Left lung (tissue), 10 donors: Measurements from ENCODE around the gene NEK10. TPM values are rescaled to one million over a fixed set of nuclear protein-coding genes. Genes with fewer than 3 reads are reported as not detected.

Source experiments
- ATAC-seq: fragments of 200-7000 bp; cut with Tn5 transposase; one replicate; pipeline ENCODE4 v1.9.1; 2020; ENCODE audit warnings: moderate library complexity
- DNase-seq, 4 donors: peaks; one replicate each; pipeline ENCODE4 v3.0.0-alpha.2; 2013 to 2020
- H3K27ac ChIP-seq, 2 donors: fragments of 200-600 bp; sonication (generic) in 1 of 2; one replicate each; pipeline versions ENCODE4 v1.5.0 to v1.8.0; 2020 to 2021
- H3K27me3 ChIP-seq, 2 donors: fragments of 200-600 bp; sonication (generic) in 1 of 2; one replicate each; pipeline versions ENCODE4 v1.5.0 to v1.8.0; 2020 to 2021
- H3K36me3 ChIP-seq, 2 donors: fragments of 200-600 bp; sonication (generic) in 1 of 2; one replicate each; pipeline versions ENCODE4 v1.5.0 to v1.8.0; 2020 to 2021
- H3K4me1 ChIP-seq, 2 donors: fragments of 200-600 bp; one replicate each; pipeline ENCODE4 v1.8.0; 2021
- H3K4me3 ChIP-seq, 2 donors: fragments of 200-600 bp; sonication (generic) in 1 of 2; one replicate each; pipeline versions ENCODE4 v1.5.0 to v1.8.0; 2020 to 2021; ENCODE audit warnings: mild to moderate bottlenecking in 1 of 2
- H3K9me3 ChIP-seq, 2 donors: fragments of 200-600 bp; sonication (generic) in 1 of 2; one replicate each; pipeline versions ENCODE4 v1.5.0 to v1.8.0; 2020 to 2021
- CTCF ChIP-seq, 2 donors: fragments of 200-600 bp; sonication (generic) in 1 of 2; IDR thresholded peaks; one replicate each; pipeline versions ENCODE4 v1.5.0 to v1.8.0; 2021; ENCODE audit warnings: antibody characterized with exemption in 2 of 2
- intact Hi-C, 2 donors: fragments of 100-400 bp; cut with DNase I; formaldehyde crosslinking; loops; one replicate each; pipeline versions ENCODE4 v1.11.2 to v1.14.2; 2022
- polyA plus RNA-seq, 6 donors: library from polyadenylated mRNA; unstranded; fragments of 120-200 nt; gene quantifications; one replicate each; pipeline ENCODE4 v1.2.1, GENCODE V29; 2013; ENCODE audit not compliant: insufficient read length in 6 of 6
- total RNA-seq, 2 donors: library from RNA; stranded (reverse); fragmentation: NEBNext Ultra II Directional; extraction: Animal tissue kit (Norgen Biotek cat#: 25700); gene quantifications; one replicate each; pipeline ENCODE4 v1.2.1, GENCODE V29; 2021
- donor health status: DM: no; HTN: yes; CAD: no.
- donor health status: DM: no; HTN: no; CAD: no.

NEK10 gene
- total and polyA plus RNA-seq, 8 donors, result 1.5 to 7.9 (median 5.5) TPM

GRCh38 chr3:27208961-27209616 is 160.1 kb downstream of the NEK10 start:
- Histone ChIP-seq H3K4me3 (no peak overlapping the region), H3K4me1 (no peaks in the 10 kb centered on the region), H3K27me3 (no peaks in the 10 kb centered on the region), H3K9me3 (no peaks in the 10 kb centered on the region), H3K36me3 (no peaks in the 10 kb centered on the region), H3K27ac (no peak overlapping the region)
- DNase-seq (peak in 1 of 4 donors; percentile 5), ATAC-seq (no peak)
- no peak for TF ChIP-seq CTCF (IDR thresholded peaks at IDR 0.05)
- intact Hi-C loops, result no loop called here

- no peak overlapping the region for H3K27ac ChIP-seq
- intact Hi-C loops, result no loop called here
- no peak for ATAC-seq
- H3K4me3 ChIP-seq, result no peak overlapping the region
- H3K4me1 ChIP-seq, result no peaks in the 10 kb centered on the region
- no peaks in the 10 kb centered on the region for H3K36me3 ChIP-seq
- no peaks in the 10 kb centered on the region for H3K27me3 ChIP-seq
- no peaks in the 10 kb centered on the region for H3K9me3 ChIP-seq
- no peak for TF ChIP-seq CTCF (IDR thresholded peaks at IDR 0.05)
- no peak for DNase-seq
Observed at GRCh38 chr3:27202959-27203358, 166.2 kb downstream of the NEK10 start.

GRCh38 chr3:27201492-27201891 is 167.7 kb downstream of the NEK10 start:
- TF ChIP-seq CTCF (IDR thresholded peaks at IDR 0.05), result no peak
- no peak for DNase-seq
- intact Hi-C loops, result no loop called here

GRCh38 chr3:27200721-27201489 is 168.3 kb downstream of the NEK10 start:
- Histone ChIP-seq H3K36me3 (no peaks in the 10 kb centered on the region), H3K27ac (no peak overlapping the region), H3K4me1 (no peaks in the 10 kb centered on the region), H3K27me3 (no peaks in the 10 kb centered on the region), H3K4me3 (no peak overlapping the region), H3K9me3 (peaks cover 0 to 2% of the 10 kb centered on the region in 2 donors)
- intact Hi-C loops, result no loop called here
- no peak for DNase-seq
- no peak for TF ChIP-seq CTCF (IDR thresholded peaks at IDR 0.05)
- ATAC-seq, result no peak

More at GRCh38 chr3:27201492-27201891, 167.7 kb downstream of the NEK10 start:
- Histone ChIP-seq H3K27ac (no peak overlapping the region), H3K4me3 (no peak overlapping the region), H3K9me3 (peaks cover 0 to 2% of the 10 kb centered on the region in 2 donors), H3K27me3 (no peaks in the 10 kb centered on the region), H3K4me1 (no peaks in the 10 kb centered on the region), H3K36me3 (no peaks in the 10 kb centered on the region)
- no peak for ATAC-seq

GRCh38 chr3:27194861-27195483 is 174.2 kb downstream of the NEK10 start:
- Histone ChIP-seq H3K4me3 (no peak overlapping the region), H3K27me3 (no peaks in the 10 kb centered on the region), H3K36me3 (no peaks in the 10 kb centered on the region), H3K27ac (no peak overlapping the region), H3K4me1 (no peaks in the 10 kb centered on the region), H3K9me3 (peaks cover 0 to 2% of the 10 kb centered on the region in 2 donors)
- DNase-seq (no peak), ATAC-seq (no peak)
- TF ChIP-seq CTCF (IDR thresholded peaks at IDR 0.05), result no peak
- intact Hi-C loops, result no loop called here
